Measurements from ENCODE around the gene SF3B6. TPM values are rescaled to one million over a fixed set of nuclear protein-coding genes. Genes with fewer than 3 reads are reported as not detected.
A peak's percentile ranks its signal among the peaks of the same experiment; 100 is the strongest.

The SF3B6 gene
- total and polyA plus RNA-seq, 2 donors (not counting 3 experiments of a cell fraction or from before 2014, with no cell fraction given): 105 to 150 TPM

GRCh38 chr2:24046930-24047702 is 29.0 kb downstream of the SF3B6 start, which contains the start of gene WDCP:
Gene WDCP (minus strand): TSS chr2:24047391. CDS start chr2:24039494, 7,897 bp downstream.
- Histone ChIP-seq H3K4me1 (ENCODE audit: control insufficient read depth, extremely low read depth, insufficient read depth, low read length) (peaks cover 23% of the 10 kb centered on the region), H3K27ac (ENCODE audit: insufficient read depth, low read depth, low read length) (peak within 1 kb of the TSS; percentile 36), H3K9ac (replicated peaks; ENCODE audit: extremely low read depth, insufficient read depth, low read length) (peak within 1 kb of the TSS; percentile 82), H3K9me1 (replicated peaks; ENCODE audit: control insufficient read depth, extremely low read depth, insufficient read depth, low read length) (no peaks in the 10 kb centered on the region), H3K4me2 (ENCODE audit: insufficient read depth, low read length) (peak within 1 kb of the TSS; percentile 80), H2AFZ (ENCODE audit: low read depth, low read length) (peak within 1 kb of the TSS; percentile 90), H3K27me3 (ENCODE audit: control insufficient read depth in 2 of 2, insufficient read depth in 2 of 2, low read length in 2 of 2) (no peaks in the 10 kb centered on the region), H3K9me3 (replicated peaks; ENCODE audit: control insufficient read depth, insufficient read depth, low read length) (no peaks in the 10 kb centered on the region), H3K4me3 (replicated peaks in 1 of 3; ENCODE audit: insufficient read depth in 1 of 3, low read depth in 1 of 3, low read length in 3 of 3) (peak within 1 kb of the TSS; percentile 89 to 95 (median 89)), H4K20me1 (replicated peaks; ENCODE audit: control insufficient read depth, extremely low read depth, insufficient read depth, low read length) (no peaks in the 10 kb centered on the region), H3K79me2 (ENCODE audit: control insufficient read depth, insufficient read depth, low read length) (peaks cover 22% of the 10 kb centered on the region), H3K36me3 (ENCODE audit: control insufficient read depth in 2 of 2, extremely low read depth in 1 of 2, insufficient read depth in 2 of 2, low read length in 2 of 2) (no peaks in the 10 kb centered on the region)
- POLR2A ChIA-PET: interaction anchor here (0.6 to 1.6 kb wide), 6 partner anchors 11 to 222 kb away, joined by 3 to 15 read pairs (median 6); partner anchors contain the start of genes ATAD2B and SF3B6
- dilution Hi-C loops (cut with MboI; ENCODE audit: extremely low pct_ligation_motif_present, low sequenced_read_pairs) (no loop called here), intact Hi-C loops (cut with micrococcal nuclease) (loop anchor here (1.0 kb wide), 5 partner anchors 29 to 120 kb away; partner anchors contain the start of genes ATAD2B, SF3B6, TP53I3 and UBXN2A)
- CTCF ChIA-PET: interaction anchor here (0.6 to 1.8 kb wide), 13 partner anchors 12 to 222 kb away, joined by 3 to 14 read pairs (median 3); partner anchors contain the start of genes ATAD2B, SF3B6 and TP53I3
- TF ChIP-seq POLR2A (IDR thresholded peaks at IDR 0.05; ENCODE audit: low read depth, low read length) (peak; percentile 97), GATA2 (IDR thresholded peaks at IDR 0.05; ENCODE audit: insufficient read depth, insufficient read length, low read depth, low read length) (no peak), POLR2AphosphoS5 (IDR thresholded peaks at IDR 0.05; ENCODE audit: insufficient read depth, low read depth, low read length) (peak; percentile 92), MAX (IDR thresholded peaks at IDR 0.05; ENCODE audit: insufficient read depth, insufficient read length) (peak; percentile 1)
- DNase-seq (ENCODE audit: low read depth, low spot score): peak; percentile 99
- BruUV-seq (replicated peaks): no TSS peak
- FAIRE-seq: peak; percentile 99

GRCh38 chr2:24046599-24046929 is 29.6 kb downstream of the SF3B6 start:
- Histone ChIP-seq H3K4me2 (ENCODE audit: insufficient read depth, low read length) (peak overlapping the region; percentile 80), H3K27me3 (ENCODE audit: control insufficient read depth in 2 of 2, insufficient read depth in 2 of 2, low read length in 2 of 2) (no peaks in the 10 kb centered on the region), H3K9me3 (replicated peaks; ENCODE audit: control insufficient read depth, insufficient read depth, low read length) (no peaks in the 10 kb centered on the region), H3K79me2 (ENCODE audit: control insufficient read depth, insufficient read depth, low read length) (peaks cover 22% of the 10 kb centered on the region), H3K4me3 (replicated peaks in 1 of 3; ENCODE audit: insufficient read depth in 1 of 3, low read depth in 1 of 3, low read length in 3 of 3) (peak overlapping the region; percentile 89 to 95 (median 89)), H3K9me1 (replicated peaks; ENCODE audit: control insufficient read depth, extremely low read depth, insufficient read depth, low read length) (no peaks in the 10 kb centered on the region), H4K20me1 (replicated peaks; ENCODE audit: control insufficient read depth, extremely low read depth, insufficient read depth, low read length) (no peaks in the 10 kb centered on the region), H2AFZ (ENCODE audit: low read depth, low read length) (peak overlapping the region; percentile 90), H3K9ac (replicated peaks; ENCODE audit: extremely low read depth, insufficient read depth, low read length) (peak overlapping the region; percentile 82), H3K27ac (ENCODE audit: insufficient read depth, low read depth, low read length) (peak overlapping the region; percentile 36), H3K36me3 (ENCODE audit: control insufficient read depth in 2 of 2, extremely low read depth in 1 of 2, insufficient read depth in 2 of 2, low read length in 2 of 2) (no peaks in the 10 kb centered on the region), H3K4me1 (ENCODE audit: control insufficient read depth, extremely low read depth, insufficient read depth, low read length) (peaks cover 23% of the 10 kb centered on the region)
- ChIA-PET CTCF (interaction anchor here (1.2 to 1.8 kb wide), 5 partner anchors 30 to 222 kb away, joined by 3 to 14 read pairs (median 6); partner anchors contain the start of genes ATAD2B and SF3B6), POLR2A (interaction anchor here (1.0 to 1.6 kb wide), 3 partner anchors 10 to 119 kb away, joined by 4 to 15 read pairs (median 7); partner anchors contain the start of gene ATAD2B)
- intact Hi-C loops (cut with micrococcal nuclease) (no loop called here), dilution Hi-C loops (cut with MboI; ENCODE audit: extremely low pct_ligation_motif_present, low sequenced_read_pairs) (no loop called here)
- DNase-seq (ENCODE audit: low read depth, low spot score) (peak; percentile 10), FAIRE-seq (no peak)
- TF ChIP-seq MAX (IDR thresholded peaks at IDR 0.05; ENCODE audit: insufficient read depth, insufficient read length) (no peak), GATA2 (IDR thresholded peaks at IDR 0.05; ENCODE audit: insufficient read depth, insufficient read length, low read depth, low read length) (no peak), FOS (IDR thresholded peaks at IDR 0.05; ENCODE audit: borderline replicate concordance, insufficient read depth, low read length) (no peak), EZH2 (IDR thresholded peaks at IDR 0.05; ENCODE audit: borderline replicate concordance, low read depth, low read length, severe bottlenecking) (no peak), POLR2AphosphoS5 (IDR thresholded peaks at IDR 0.05; ENCODE audit: insufficient read depth, low read depth, low read length) (no peak), JUN (IDR thresholded peaks at IDR 0.05; ENCODE audit: borderline replicate concordance, insufficient read depth, insufficient read length, low read depth) (no peak), MYC (IDR thresholded peaks at IDR 0.05; ENCODE audit: low read depth, low read length) (no peak), POLR2A (IDR thresholded peaks at IDR 0.05; ENCODE audit: low read depth, low read length) (no peak), CTCF (IDR thresholded peaks at IDR 0.05; ENCODE audit: extremely low read depth in 1 of 2, insufficient read depth in 1 of 2, low read depth in 1 of 2, low read length in 2 of 2) (no peak)
- no TSS peak for BruUV-seq (replicated peaks)

Measured in endothelial cell of umbilical vein (primary cell).